KMS-11 (cell line): ENCODE data around the gene MYBPC2.

Experiments
- H2AFZ ChIP-seq: fragments of 200-600 bp; sonication (generic); 2 replicates; pipeline ENCODE4 v1.6.1; 2016; ENCODE audit warnings: antibody characterized with exemption, mixed run types, low read depth
- H3K27ac ChIP-seq: fragments of 200-600 bp; sonication (generic); 2 replicates; pipeline ENCODE4 v1.6.1; 2016; ENCODE audit warnings: mild to moderate bottlenecking, mixed run types
- H3K27me3 ChIP-seq: fragments of 200-600 bp; sonication (generic); 2 replicates; pipeline ENCODE4 v1.6.1; 2017; ENCODE audit warnings: mild to moderate bottlenecking, low read depth, mixed run types, moderate library complexity; ENCODE audit not compliant: insufficient read depth
- H3K36me3 ChIP-seq: fragments of 200-600 bp; sonication (generic); 2 replicates; pipeline ENCODE4 v1.6.1; 2017; ENCODE audit warnings: mild to moderate bottlenecking, mixed run types; ENCODE audit not compliant: insufficient read depth
- H3K4me1 ChIP-seq: fragments of 200-600 bp; sonication (generic); 2 replicates; pipeline ENCODE4 v1.6.1; 2016; ENCODE audit warnings: mild to moderate bottlenecking, low read depth, mixed run types; ENCODE audit not compliant: poor library complexity, severe bottlenecking
- H3K4me2 ChIP-seq: fragments of 200-600 bp; sonication (generic); 2 replicates; pipeline ENCODE4 v1.7.0; 2016; ENCODE audit warnings: mild to moderate bottlenecking, mixed run types
- H3K4me3 ChIP-seq: fragments of 200-600 bp; sonication (generic); IDR thresholded peaks from 2 replicates; pipeline ENCODE4 v1.6.1; 2017; ENCODE audit warnings: low read depth, low read length, mixed read lengths; ENCODE audit not compliant: insufficient read depth
- H3K79me2 ChIP-seq: fragments of 200-600 bp; sonication (generic); 2 replicates; pipeline ENCODE4 v1.6.1; 2016; ENCODE audit warnings: low read depth, mixed run types; ENCODE audit not compliant: insufficient read depth
- H3K9ac ChIP-seq: fragments of 200-600 bp; sonication (generic); 2 replicates; pipeline ENCODE4 v1.6.1; 2016; ENCODE audit warnings: mild to moderate bottlenecking, mixed run types
- H4K20me1 ChIP-seq: fragments of 200-600 bp; sonication (generic); 2 replicates; pipeline ENCODE4 v1.6.1; 2016; ENCODE audit warnings: mild to moderate bottlenecking, mixed run types; ENCODE audit not compliant: insufficient read depth
- CTCF ChIP-seq: fragments of 200-600 bp; sonication (generic); conservative IDR thresholded peaks from 2 replicates; pipeline ENCODE4 v1.6.1; 2017; ENCODE audit warnings: low read depth, mild to moderate bottlenecking, antibody characterized with exemption, low read length, moderate library complexity, mixed read lengths

Gene MYBPC2

GRCh38 chr19:50392759-50393158 lies 39.9 kb upstream of the MYBPC2 start:
- Histone ChIP-seq H3K4me1 (no peaks in the 10 kb centered on the region), H3K79me2 (peaks cover 43% of the 10 kb centered on the region), H3K27ac (no peak overlapping the region), H4K20me1 (no peaks in the 10 kb centered on the region), H2AFZ (no peak overlapping the region), H3K4me2 (no peak overlapping the region), H3K27me3 (no peaks in the 10 kb centered on the region), H3K9ac (no peak overlapping the region), H3K36me3 (peaks cover 10% of the 10 kb centered on the region; the same call in 1 of the 2 replicates), H3K4me3 (no peak overlapping the region)
- TF ChIP-seq CTCF: no peak

- no peak for TF ChIP-seq CTCF
These were observed 39.1 kb upstream of the MYBPC2 start for GRCh38 chr19:50393589-50393988.

GRCh38 chr19:50394017-50394416 lies 38.7 kb upstream of the MYBPC2 start:
- Histone ChIP-seq H3K4me2 (no peak overlapping the region), H3K27me3 (no peaks in the 10 kb centered on the region), H3K4me1 (no peaks in the 10 kb centered on the region), H3K4me3 (no peak overlapping the region), H2AFZ (no peak overlapping the region), H3K79me2 (peaks cover 31% of the 10 kb centered on the region), H4K20me1 (no peaks in the 10 kb centered on the region), H3K36me3 (peaks cover 9% of the 10 kb centered on the region; the same call in 1 of the 2 replicates), H3K9ac (no peak overlapping the region), H3K27ac (no peak overlapping the region)
- TF ChIP-seq CTCF: no peak

More at GRCh38 chr19:50393589-50393988, 39.1 kb upstream of the MYBPC2 start:
- Histone ChIP-seq H4K20me1 (no peaks in the 10 kb centered on the region), H2AFZ (no peak overlapping the region), H3K79me2 (peaks cover 35% of the 10 kb centered on the region), H3K27ac (no peak overlapping the region), H3K4me3 (no peak overlapping the region), H3K36me3 (peaks cover 9% of the 10 kb centered on the region; the same call in 1 of the 2 replicates), H3K4me2 (no peak overlapping the region), H3K27me3 (no peaks in the 10 kb centered on the region), H3K4me1 (no peaks in the 10 kb centered on the region), H3K9ac (no peak overlapping the region)

GRCh38 chr19:50398675-50399367 lies 33.9 kb upstream of the MYBPC2 start:
- no peak overlapping the region for H2AFZ ChIP-seq
- no peak overlapping the region for H3K4me3 ChIP-seq
- H3K36me3 ChIP-seq: no peaks in the 10 kb centered on the region; the same call in 1 of the 2 replicates
- H3K79me2 ChIP-seq: peaks cover under 1% of the 10 kb centered on the region; the same call in 1 of the 2 replicates
- no peak overlapping the region for H3K4me2 ChIP-seq
- no peak for TF ChIP-seq CTCF
- H3K9ac ChIP-seq: no peak overlapping the region
- H3K4me1 ChIP-seq: no peaks in the 10 kb centered on the region
- H3K27ac ChIP-seq: no peak overlapping the region
- no peaks in the 10 kb centered on the region for H3K27me3 ChIP-seq
- H4K20me1 ChIP-seq: no peaks in the 10 kb centered on the region
